IPS DF 6.9 (cell line): ENCODE measurements around the gene HOPX.
"Not testable (repeated sequence)": the region's sequence is repeated elsewhere in the genome, so short reads cannot be mapped to it uniquely, and the experiment has no call there.

Experiments
- DNase-seq: peaks from one replicate; pipeline ENCODE4 v3.0.0-alpha.2; 2013; ENCODE audit warnings: low read depth, low spot score
- H3K27ac ChIP-seq: one replicate; pipeline ENCODE4 v1.5.1; 2013; ENCODE audit warnings: low read length, control low read depth
- H3K27me3 ChIP-seq: 2 replicates; pipeline ENCODE4 v1.6.1; 2013; ENCODE audit warnings: mild to moderate bottlenecking, low read length; ENCODE audit not compliant: control insufficient read depth, insufficient read depth
- H3K36me3 ChIP-seq: 2 replicates; pipeline ENCODE4 v1.6.1; 2013; ENCODE audit warnings: low read length; ENCODE audit not compliant: control insufficient read depth, insufficient read depth
- H3K4me1 ChIP-seq: 2 replicates; pipeline ENCODE4 v1.6.1; 2013; ENCODE audit warnings: low read length; ENCODE audit not compliant: control insufficient read depth, insufficient read depth
- H3K4me3 ChIP-seq: 2 replicates; pipeline ENCODE4 v1.5.1; 2013; ENCODE audit warnings: mild to moderate bottlenecking, low read length
- H3K9me3 ChIP-seq: 2 replicates; pipeline ENCODE4 v1.6.1; 2013; ENCODE audit warnings: low read length, inconsistent platforms; ENCODE audit not compliant: control insufficient read depth, insufficient read depth
- WGBS: extraction: QIAGEN DNeasy Blood & Tissue Kit; methylation state at CpG from one replicate; pipeline ENCODE4 v1.1.7; 2013; ENCODE audit warnings: mixed read lengths, missing lambda C conversion rate; ENCODE audit not compliant: insufficient read length, insufficient coverage; 5-methylcytosine and 5-hydroxymethylcytosine counted together

The HOPX gene

DNA sequence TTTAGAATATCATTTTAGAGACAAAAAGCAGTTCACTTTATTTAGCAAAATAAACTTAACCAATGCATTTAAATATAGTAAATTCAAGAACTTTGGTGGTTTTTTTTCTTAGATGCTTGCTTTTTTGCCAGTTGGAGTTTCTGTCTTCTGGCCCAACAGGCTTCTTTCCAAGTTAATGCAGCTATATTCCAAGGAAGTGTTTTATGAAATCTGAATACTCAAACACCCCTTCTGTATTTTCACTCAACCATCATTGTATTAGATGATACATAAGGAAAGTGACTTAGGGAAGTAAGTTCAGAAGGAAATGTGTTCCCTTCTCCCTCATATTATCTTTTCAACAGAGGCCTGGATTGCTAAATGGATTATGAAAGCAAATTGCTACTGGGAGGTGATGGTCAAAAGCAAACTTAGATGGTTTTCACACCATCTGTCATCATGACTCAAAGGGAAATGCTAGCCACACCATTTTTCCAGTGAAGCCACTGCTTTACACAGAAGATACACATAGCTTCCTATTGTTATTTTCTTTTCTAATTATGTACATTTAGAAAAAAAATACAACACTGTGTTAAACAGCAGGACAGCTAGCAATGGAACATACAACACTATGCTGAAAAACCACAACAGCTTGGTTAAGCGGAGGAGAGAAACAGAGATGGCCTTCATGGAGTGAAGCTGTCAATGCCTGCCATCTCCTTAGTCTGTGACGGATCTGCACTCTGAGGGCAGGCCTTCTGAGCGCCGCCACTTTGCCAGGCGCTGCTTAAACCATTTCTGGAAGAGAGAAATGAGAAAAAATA, 32.9 kb downstream of the HOPX start:
- no peak for DNase-seq
- Histone ChIP-seq H3K27me3 (peaks cover 2% of the 10 kb centered on the region; the same call in 1 of the 2 replicates), H3K4me3 (no peak overlapping the region), H3K9me3 (no peaks in the 10 kb centered on the region), H3K4me1 (no peaks in the 10 kb centered on the region), H3K36me3 (no peaks in the 10 kb centered on the region), H3K27ac (no peak overlapping the region)
- WGBS: no CpG with 5 or more reads among the region's 5 CpGs

GRCh38 chr4:56646341-56646740, 34.8 kb downstream of the HOPX start:
- Histone ChIP-seq H3K36me3 (no peaks in the 10 kb centered on the region), H3K4me3 (no peak overlapping the region), H3K27ac (no peak overlapping the region), H3K4me1 (no peaks in the 10 kb centered on the region), H3K27me3 (no peaks in the 10 kb centered on the region; the same call in 1 of the 2 replicates), H3K9me3 (no peaks in the 10 kb centered on the region)
- no peak for DNase-seq
- no CpG with 5 or more reads among the region's 1 CpG for WGBS

GRCh38 chr4:56643596-56643995, 37.5 kb downstream of the HOPX start:
- WGBS: no CpG with 5 or more reads among the region's 6 CpGs
- Histone ChIP-seq H3K9me3 (no peaks in the 10 kb centered on the region), H3K4me3 (no peak overlapping the region), H3K4me1 (no peaks in the 10 kb centered on the region), H3K36me3 (no peaks in the 10 kb centered on the region), H3K27ac (no peak overlapping the region), H3K27me3 (no peaks in the 10 kb centered on the region; the same call in 1 of the 2 replicates)
- DNase-seq: no peak

DNA sequence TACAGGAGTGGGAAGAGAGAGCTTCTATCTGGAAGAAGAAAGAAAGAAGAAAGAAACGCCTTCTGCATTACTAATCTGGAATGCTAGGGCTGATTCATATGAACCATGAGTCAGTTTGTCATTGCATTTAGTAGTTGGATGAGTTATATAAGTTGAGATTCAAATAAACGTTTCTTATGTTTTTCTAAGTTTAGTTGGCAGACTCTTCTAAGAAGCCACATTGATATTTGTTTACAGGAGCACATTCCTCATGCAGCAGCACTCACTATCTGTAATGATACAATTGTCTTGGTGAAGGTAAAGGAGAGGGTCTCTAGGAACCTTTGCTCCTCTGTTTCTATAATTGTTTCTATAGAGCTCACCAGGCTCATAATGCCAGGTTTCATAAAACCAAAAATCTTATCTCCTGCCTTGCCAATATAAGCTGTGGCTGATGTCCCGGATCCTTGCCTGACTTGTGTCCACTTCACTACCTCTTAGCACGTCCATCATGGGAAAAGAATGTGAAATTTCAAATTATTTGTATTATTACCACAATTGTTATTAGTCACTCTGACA, 39.5 kb downstream of the HOPX start:
- H3K27ac ChIP-seq: no peak overlapping the region
- H3K4me1 ChIP-seq: no peaks in the 10 kb centered on the region
- no CpG with 5 or more reads among the region's 4 CpGs for WGBS
- no peak for DNase-seq
- no peaks in the 10 kb centered on the region for H3K36me3 ChIP-seq
- H3K9me3 ChIP-seq: no peaks in the 10 kb centered on the region
- no peaks in the 10 kb centered on the region; the same call in 1 of the 2 replicates for H3K27me3 ChIP-seq
- H3K4me3 ChIP-seq: no peak overlapping the region

- no peaks in the 10 kb centered on the region; the same call in 1 of the 2 replicates for H3K27me3 ChIP-seq
- no CpG with 5 or more reads among the region's 5 CpGs for WGBS
- H3K4me3 ChIP-seq: no peak overlapping the region
- H3K4me1 ChIP-seq: no peaks in the 10 kb centered on the region
- no peak for DNase-seq
- no peaks in the 10 kb centered on the region for H3K36me3 ChIP-seq
- no peaks in the 10 kb centered on the region for H3K9me3 ChIP-seq
- H3K27ac ChIP-seq: no peak overlapping the region
Measured at GRCh38 chr4:56640621-56641493, 40.2 kb downstream of the HOPX start.

DNA sequence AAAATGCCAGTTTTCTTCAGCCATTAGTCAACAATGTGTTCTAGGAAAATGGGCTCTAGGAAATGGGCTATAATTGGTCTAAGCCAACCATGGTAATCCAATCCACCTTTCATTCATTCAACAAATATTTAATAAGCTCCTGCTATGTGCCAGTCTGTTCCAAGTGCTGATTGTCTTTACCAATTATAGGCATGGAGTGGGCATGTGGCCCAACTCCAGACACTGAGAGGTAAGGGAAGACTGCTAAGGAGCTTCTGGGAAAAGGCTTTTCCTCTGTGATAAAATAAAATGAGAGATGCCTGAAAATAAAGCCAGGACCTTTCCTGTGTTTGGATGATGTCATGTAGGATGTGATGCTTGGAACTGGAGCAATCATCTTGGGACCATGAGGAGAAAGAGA, 43.3 kb downstream of the HOPX start:
- no peak overlapping the region for H3K4me3 ChIP-seq
- no peaks in the 10 kb centered on the region; the same call in 1 of the 2 replicates for H3K27me3 ChIP-seq
- no peaks in the 10 kb centered on the region for H3K36me3 ChIP-seq
- H3K9me3 ChIP-seq: no peaks in the 10 kb centered on the region
- H3K27ac ChIP-seq: no peak overlapping the region
- no peak for DNase-seq
- H3K4me1 ChIP-seq: no peaks in the 10 kb centered on the region

DNA sequence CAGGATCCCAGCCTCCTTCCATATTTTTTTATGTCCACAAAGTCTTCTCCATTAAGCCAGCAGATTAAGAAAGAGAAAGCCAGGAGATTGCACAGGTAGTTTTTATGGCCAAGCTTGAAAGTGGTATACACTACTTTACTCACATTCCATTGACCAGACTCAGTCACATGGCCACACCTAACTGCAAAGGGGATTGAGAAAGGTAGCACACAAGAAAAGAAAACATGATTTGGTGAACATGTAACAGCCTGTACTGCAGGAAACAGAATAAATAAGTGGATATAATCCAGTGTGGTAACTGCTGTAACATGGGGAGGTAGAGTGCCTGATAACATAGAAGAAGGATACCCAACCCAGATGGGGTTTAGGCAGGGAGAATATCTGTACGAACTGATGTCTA, 43.9 kb downstream of the HOPX start:
- Histone ChIP-seq H3K27me3 (no peaks in the 10 kb centered on the region; the same call in 1 of the 2 replicates), H3K36me3 (no peaks in the 10 kb centered on the region), H3K4me3 (no peak overlapping the region), H3K4me1 (no peaks in the 10 kb centered on the region), H3K27ac (no peak overlapping the region), H3K9me3 (no peaks in the 10 kb centered on the region)
- no CpG with 5 or more reads among the region's 1 CpG for WGBS
- no peak for DNase-seq

- not testable (repeated sequence) for H3K9me3 ChIP-seq, DNase-seq, H3K36me3 ChIP-seq, H3K4me1 ChIP-seq, H3K27ac ChIP-seq, H3K4me3 ChIP-seq, H3K27me3 ChIP-seq
- no CpG with 5 or more reads among the region's 9 CpGs for WGBS
Measured at GRCh38 chr4:56634954-56635353, 46.1 kb downstream of the HOPX start.

DNA sequence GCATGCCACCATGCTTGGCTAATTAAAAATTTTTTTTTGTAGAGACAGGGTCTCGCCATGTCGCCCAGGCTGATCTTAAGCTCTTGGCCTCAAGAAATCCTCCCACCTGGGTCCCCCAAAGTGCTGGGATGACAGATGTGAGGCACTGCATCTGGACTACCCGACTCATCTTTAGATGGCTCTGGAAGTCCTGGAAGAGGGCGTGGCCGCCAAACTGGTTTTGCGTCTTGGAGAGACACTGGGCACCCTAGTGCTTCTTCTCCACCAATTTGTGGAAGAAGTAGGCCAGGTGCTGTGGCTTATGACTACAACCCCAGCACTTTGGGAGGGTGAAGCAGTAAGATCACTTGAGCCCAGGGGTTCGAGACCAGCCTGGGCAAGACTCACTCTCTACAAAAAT, 47.6 kb downstream of the HOPX start:
- Histone ChIP-seq H3K9me3 (no peaks in the 10 kb centered on the region), H3K4me1 (no peaks in the 10 kb centered on the region), H3K27me3 (no peaks in the 10 kb centered on the region), H3K27ac (no peak overlapping the region), H3K36me3 (no peaks in the 10 kb centered on the region), H3K4me3 (no peak overlapping the region)
- WGBS: no CpG with 5 or more reads among the region's 7 CpGs
- DNase-seq: no peak

DNA sequence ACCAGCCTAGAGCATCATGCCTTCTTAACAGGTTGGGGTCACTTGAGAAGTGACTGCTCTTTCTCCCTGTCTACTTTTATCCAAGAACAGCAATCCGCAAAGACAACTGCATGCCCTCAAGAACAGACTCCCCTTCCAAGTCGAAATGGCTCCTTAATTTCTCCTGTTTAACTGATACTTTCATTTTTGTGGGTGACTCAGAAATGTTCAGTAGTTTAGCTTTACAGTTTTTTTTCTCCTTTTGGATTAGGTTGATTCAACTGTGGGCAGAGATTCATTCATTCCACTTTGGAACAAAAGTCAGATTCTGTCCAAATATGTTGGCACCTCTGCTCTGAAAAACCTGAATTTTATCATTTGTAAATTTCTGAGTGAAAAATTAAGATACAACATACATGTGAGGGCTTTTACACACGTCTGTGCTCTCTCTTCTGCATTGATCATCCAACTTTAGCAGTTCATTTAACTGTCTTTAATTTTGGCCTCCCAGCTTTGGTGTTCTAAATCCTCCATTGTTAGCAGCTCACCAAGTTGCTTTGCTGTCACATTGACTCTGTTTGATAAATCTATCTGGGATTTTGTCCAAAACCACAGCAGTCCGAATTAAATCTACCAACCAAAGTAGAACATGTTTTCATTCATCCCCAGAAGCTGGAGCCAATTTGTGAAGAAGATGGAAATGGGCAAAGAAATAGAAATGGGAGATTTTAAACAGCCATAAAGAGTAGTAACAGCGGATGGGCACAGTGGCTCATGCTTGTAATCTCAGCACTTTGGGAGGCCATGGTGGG, 50.0 kb downstream of the HOPX start:
- no CpG with 5 or more reads among the region's 5 CpGs for WGBS
- Histone ChIP-seq H3K4me3 (no peak overlapping the region), H3K9me3 (no peaks in the 10 kb centered on the region; the same call in 1 of the 2 replicates), H3K27ac (no peak overlapping the region), H3K36me3 (no peaks in the 10 kb centered on the region), H3K4me1 (no peaks in the 10 kb centered on the region), H3K27me3 (no peaks in the 10 kb centered on the region)
- no peak for DNase-seq
